Jurkat, Clone E6-1 (cell line): Measurements from ENCODE around the gene GLI3.

Experiments used
- DNase-seq: peaks from one replicate; pipeline ENCODE4 v3.0.0-alpha.2; 2011; ENCODE audit warnings: low read depth, low spot score
- H3K4me3 ChIP-seq: 2 replicates; pipeline ENCODE4 v1.5.1; 2011; ENCODE audit warnings: mild to moderate bottlenecking, low read length, control low read depth, moderate library complexity

Gene GLI3

DNA sequence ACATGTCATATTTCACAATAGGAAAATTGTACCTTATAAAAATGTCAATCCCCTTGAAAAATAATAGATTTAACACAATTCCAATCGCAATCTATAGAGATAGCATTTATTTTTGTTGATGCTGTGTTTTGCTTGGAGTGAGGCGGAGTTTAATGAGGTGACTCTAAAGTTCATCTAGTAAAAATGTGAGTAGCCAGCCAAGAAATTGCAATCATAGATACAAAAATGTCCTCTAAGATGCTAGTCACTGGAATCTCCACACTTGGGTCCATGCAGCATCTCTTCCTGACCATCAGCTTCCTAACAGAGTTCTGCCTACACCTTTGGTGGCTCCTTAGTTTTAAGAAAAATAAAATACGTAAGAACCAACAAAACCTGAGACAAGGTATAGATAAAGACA lies 44.9 kb downstream of the GLI3 start:
- DNase-seq = no peak
- no peak overlapping the region for H3K4me3 ChIP-seq

GRCh38 chr7:42189535-42189934 lies 47.5 kb downstream of the GLI3 start:
- H3K4me3 ChIP-seq = no peak overlapping the region

DNA sequence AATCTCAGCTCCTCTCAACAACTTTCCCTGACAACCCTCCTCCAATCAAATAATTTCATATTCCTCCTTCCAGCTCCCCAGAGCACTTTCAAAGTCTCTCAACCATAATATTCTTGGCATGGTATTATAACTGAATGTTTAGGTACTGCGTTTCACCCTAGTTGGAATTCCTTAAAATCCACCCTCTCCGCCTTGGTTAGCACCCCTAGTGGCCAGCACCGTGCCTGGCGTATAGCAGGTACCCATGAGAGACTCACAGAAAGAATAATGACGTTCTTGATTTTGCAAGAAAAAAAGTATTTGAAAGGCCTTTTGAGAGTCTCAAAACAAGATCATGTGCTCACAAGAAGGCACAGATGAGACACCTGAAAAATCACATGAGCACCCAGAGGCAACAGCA lies 50.9 kb downstream of the GLI3 start:
- no peak for DNase-seq
- H3K4me3 ChIP-seq = no peak overlapping the region

More at GRCh38 chr7:42189535-42189934, 47.5 kb downstream of the GLI3 start:
- DNase-seq = no peak

GRCh38 chr7:42185726-42186125 lies 51.3 kb downstream of the GLI3 start:
- no peak overlapping the region for H3K4me3 ChIP-seq
- no peak for DNase-seq

DNA sequence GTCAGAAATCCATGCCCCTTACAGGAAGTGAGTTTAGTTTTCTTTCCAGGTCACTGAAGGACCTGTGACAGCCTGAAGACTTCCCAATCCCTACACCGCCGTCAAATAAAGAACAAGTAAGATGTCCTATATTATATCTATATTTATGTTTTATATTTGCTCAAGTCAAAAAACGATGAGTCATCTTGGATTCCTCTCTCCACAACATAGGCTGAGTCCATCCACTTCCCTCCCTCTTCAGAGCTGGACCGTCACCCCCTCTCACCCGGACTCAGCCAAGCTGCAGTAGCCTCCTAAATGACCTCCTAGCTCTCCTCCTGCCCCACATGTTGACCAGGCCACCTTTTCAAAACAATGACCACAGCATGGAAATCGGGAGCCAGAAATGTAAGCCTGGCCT lies 53.5 kb downstream of the GLI3 start:
- no peak for DNase-seq
- no peak overlapping the region for H3K4me3 ChIP-seq

DNA sequence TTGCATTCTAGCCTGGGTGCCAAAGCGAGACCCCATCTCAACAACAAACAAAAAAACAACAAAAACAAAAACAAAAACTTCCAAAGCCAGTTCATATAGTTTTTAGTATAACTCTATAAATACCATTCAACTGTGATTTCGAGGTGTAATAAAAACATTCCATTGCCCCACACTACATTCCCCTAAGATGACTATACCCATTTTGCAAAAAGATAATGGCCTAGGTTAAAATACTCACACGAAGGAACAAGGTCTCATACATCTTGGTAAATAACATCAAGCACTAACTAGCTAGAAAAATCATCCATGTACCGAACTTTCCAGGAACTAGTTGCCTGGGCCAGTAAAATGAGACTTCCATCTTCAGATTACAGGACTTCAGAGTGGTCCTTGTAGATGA lies 55.4 kb downstream of the GLI3 start:
- H3K4me3 ChIP-seq = no peak overlapping the region
- no peak for DNase-seq

- DNase-seq = no peak
These were observed 56.2 kb downstream of the GLI3 start for GRCh38 chr7:42180806-42181205.

GRCh38 chr7:42176724-42177101 lies 60.3 kb downstream of the GLI3 start:
- H3K4me3 ChIP-seq = no peak overlapping the region
- no peak for DNase-seq

More at GRCh38 chr7:42180806-42181205, 56.2 kb downstream of the GLI3 start:
- no peak overlapping the region for H3K4me3 ChIP-seq

GRCh38 chr7:42175834-42176723 lies 60.9 kb downstream of the GLI3 start:
- no peak for DNase-seq
- no peak overlapping the region for H3K4me3 ChIP-seq

GRCh38 chr7:42174391-42174912 lies 62.6 kb downstream of the GLI3 start:
- H3K4me3 ChIP-seq = no peak overlapping the region
- no peak for DNase-seq

DNA sequence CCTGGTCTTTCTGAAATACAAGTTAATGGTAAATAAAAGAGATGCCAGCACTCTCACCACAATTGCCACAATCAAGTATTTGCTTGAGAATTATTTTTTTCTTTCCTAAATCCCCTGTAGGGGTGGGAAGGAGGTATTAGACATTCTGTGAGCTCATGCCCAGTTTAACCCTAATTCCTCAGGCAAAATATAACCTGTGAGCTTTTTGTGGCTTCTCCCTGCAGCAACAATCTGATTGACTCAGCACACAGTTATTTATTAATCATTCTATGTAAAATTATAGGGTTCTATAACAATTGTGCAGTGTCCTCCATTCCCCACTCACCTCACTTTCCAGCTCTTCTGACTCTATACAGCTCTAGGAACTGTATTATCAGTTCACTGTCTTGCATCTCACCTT lies 66.3 kb downstream of the GLI3 start:
- no peak for DNase-seq
- H3K4me3 ChIP-seq = no peak overlapping the region

- DNase-seq = no peak
- H3K4me3 ChIP-seq = no peak overlapping the region
These were observed 68.5 kb downstream of the GLI3 start for GRCh38 chr7:42168512-42168911.

DNA sequence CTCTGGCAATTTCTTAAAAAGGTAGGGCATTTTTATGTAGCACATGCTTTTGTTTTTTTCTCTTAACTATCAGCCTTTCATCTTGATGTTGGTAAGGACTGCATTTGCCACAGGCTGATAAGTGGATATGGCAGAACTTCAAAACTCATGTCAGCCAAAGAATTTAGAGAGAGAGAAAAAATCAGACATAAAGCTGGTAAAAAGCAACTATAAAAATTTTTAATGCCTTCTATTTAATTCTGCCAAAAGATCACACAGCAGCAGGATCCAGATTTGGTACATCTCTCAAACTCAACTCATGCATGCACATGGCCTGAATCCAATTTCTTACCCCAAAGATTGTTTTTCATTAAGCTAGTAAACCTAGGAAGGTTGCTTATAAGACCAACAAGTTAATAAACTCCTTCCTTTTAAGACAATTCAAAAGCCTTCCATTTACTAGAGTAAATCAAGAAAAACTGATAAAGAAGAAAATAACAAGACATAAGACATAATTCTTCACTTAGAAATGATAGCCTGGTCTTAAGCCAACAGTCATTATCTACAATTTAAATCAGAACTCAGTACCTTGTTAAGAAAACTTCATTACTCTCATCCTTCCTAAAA lies 69.3 kb downstream of the GLI3 start:
- DNase-seq = no peak
- no peak overlapping the region for H3K4me3 ChIP-seq

DNA sequence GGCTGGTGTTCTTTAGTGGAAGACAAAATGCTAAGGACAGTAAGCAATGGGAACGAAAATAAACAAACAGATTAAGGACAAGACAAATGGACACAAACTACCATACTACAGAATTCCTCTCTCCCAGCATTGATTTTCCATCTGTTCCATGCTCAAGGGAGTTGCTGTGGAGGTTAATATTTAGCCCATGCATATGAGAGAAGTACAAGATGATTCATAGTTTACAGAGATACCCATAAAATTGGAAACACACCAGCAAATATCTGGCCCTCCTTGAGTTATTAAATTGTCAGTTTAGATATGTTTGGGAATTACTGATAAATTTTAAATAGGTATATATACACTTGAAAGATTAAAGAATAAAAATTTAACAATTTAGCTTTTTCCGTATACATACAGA lies 69.8 kb downstream of the GLI3 start:
- H3K4me3 ChIP-seq = no peak overlapping the region
- no peak for DNase-seq

DNA sequence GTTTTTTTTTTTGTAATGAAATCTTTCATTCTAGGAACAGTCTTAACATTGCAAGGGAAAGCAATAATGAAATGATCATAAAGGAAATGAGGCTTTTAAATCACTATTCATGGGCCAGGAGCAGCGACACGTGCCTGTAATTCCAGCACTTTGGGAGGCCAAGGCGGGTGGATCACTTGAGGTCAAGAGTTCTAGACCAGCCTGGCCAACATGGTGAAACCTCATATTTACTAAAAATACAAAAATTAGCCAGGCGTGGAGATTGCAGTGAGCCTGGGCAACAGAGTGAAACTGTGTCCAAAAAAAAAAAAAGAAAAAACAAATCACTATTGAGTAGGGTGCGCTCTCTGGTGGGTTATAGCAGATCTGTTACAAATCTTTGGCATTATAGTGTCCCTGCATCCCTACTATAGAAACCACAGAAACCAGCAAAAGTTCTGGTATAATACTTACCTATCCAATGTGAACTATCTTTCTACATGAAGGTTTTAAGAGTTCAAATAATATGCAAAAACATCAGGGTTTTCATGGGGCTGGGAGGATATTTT lies 72.1 kb downstream of the GLI3 start:
- no peak overlapping the region for H3K4me3 ChIP-seq
- DNase-seq = no peak

DNA sequence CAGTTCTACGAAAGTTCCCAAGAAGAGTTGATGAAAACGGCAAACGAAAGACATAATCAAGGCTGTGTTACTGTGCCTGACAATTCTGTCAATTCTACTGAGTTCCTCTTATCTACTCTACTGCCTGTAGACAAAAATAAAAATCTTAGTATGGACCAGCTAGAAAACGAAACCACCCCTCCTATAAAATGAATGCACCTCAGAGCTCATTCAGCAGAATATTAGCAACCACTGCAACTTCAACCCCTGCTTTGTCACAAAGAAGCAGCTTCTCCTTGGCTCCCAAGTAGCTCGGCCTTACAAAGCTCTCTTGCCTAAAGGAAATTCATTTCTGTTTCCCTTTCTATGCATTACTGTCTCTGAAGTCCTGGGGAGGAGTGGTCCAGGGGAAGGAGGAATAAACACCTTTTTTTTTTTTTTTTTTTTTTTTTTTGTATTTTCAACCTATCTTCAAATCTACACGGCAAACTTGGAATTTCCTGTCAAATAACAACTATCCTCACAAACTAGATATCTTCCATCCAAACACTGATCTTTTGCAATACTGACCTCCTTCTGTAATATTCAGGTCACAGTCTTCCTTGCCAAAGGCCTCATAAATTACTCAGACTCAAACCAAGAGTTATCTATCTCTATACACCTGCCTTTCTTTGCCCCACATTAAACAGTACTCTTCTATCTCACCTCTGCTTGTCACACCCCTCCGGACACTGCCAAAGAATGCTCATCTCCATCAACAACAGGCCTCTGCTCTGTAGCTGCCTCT lies 74.3 kb downstream of the GLI3 start:
- no peak overlapping the region for H3K4me3 ChIP-seq
- no peak for DNase-seq

- no peak overlapping the region for H3K4me3 ChIP-seq
- no peak for DNase-seq
These were observed 75.3 kb downstream of the GLI3 start for GRCh38 chr7:42161719-42162118.

- DNase-seq = no peak
- no peak overlapping the region for H3K4me3 ChIP-seq
These were observed 75.9 kb downstream of the GLI3 start for GRCh38 chr7:42161110-42161509.

DNA sequence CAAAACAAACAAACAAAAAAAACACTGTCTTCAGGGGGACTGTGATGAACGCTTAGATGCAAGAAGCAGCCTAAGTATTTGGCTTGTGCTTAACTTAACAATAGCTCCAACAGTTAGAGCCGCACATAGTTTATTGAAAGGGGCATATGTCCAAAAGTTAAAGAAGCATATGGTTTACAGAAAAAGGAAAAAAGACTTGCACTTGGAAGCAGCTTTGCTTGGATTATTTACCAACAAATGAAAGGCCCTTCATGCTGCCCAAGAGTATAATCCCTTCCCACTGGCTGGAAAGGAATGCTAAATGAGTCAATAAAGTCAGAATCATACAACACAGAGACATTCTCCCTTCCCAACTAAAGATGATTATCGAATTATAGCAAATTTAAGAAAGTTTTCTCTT lies 77.9 kb downstream of the GLI3 start:
- no peak for DNase-seq
- H3K4me3 ChIP-seq = no peak overlapping the region
